GM18511 (cell line): ENCODE data around the gene TMEM108.

Source experiments
- ATAC-seq: cut with Tn5 transposase; IDR thresholded peaks from one replicate; pipeline ENCODE4 v1.9.1; 2021; ENCODE audit warnings: mild to moderate bottlenecking, moderate library complexity; ENCODE audit not compliant: unreplicated experiment

Gene TMEM108

DNA sequence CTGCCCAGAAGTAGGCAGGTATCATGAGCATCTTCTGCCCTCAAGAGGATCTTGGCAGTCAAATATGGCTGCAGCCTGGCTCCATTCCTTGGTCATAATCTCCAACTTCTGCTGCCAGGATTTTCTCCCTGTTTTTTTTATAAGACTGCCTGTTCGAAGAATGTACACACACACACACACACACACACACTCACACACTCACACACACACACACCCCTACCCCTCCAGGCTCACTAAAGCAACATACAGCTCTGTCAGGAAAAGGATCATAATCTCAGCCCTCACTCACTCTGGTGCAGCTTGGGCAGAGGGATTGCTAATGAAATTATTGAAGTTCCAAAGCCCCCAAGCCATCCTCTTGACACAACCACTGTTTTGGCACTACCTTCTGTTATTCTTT is 232.4 kb downstream of the TMEM108 start:
- no peak for ATAC-seq

DNA sequence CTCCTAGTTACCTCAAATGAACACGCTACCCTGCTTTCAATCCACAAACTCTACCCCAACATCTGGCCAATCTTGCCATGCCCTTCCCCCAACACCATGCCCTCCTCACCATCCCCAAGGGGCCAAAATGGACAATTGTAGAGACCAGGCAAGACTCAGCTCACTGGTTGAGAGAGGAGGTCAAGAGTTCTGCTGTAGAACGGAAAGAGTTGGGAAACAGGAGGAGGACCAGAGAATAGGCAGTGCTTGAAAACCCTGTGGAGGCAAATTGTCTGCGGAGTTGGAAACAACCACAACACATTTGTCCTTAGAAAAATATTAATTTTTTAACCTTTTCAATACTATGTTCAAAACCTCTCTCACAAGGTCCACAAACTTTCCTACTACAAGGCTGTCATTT is 232.9 kb downstream of the TMEM108 start:
- no peak for ATAC-seq

DNA sequence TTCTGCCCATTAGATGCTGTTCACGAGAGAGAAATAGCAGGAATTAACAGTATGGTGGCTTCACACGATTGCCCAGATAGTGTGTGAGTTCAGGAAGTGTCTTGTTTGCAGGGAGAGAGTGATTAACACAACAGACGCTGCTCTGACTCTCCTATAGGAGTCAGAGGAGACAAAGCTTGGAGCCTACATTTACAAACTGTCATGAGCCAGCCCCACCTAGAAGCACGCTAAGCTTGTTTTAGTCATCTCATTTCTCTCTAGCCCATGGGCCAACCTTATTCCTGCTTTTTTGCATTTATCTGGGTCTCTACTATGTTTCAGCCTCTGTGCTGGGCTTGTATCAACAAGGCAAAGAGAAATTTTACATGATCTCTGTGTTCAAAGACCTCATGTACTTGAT is 233.3 kb downstream of the TMEM108 start:
- ATAC-seq: no peak

DNA sequence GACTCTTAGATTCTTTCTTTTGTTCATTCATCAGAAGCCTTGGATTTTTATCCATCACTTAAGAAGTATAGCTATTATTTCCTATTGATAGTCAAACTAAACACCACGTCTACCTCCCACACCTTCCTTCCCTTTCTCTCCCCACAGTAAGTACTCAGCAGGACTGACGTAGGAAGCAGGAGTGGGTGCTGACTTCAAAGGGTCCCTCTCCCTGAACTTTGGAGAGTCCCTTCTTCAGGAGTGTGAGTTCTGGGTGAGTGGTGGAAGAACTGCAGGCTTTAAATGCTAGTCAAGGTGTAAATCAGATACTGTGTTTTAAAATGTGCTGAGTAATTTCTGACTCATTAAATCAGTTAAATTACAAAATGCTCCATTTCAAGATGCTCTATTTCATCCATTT is 235.2 kb downstream of the TMEM108 start:
- no peak for ATAC-seq

DNA sequence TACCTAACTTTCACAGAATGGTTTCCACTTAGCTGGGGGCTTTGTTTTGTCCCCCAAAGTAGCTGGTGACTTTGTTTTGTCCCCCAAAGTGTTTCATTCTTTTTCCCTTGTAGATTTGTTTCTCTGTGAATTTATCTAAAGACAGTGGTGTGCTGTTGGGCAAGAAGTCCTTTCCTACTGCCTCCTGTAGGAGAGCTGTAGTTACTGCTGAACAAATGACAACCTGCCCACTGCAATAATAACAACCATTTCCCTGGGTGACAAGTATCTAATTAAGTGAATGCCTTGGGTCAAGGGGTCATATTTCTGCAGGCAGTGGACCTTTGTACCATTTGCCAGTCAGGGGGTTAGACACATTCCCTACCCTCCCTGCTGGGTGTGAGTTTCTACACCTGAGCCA is 236.3 kb downstream of the TMEM108 start:
- ATAC-seq: no peak

DNA sequence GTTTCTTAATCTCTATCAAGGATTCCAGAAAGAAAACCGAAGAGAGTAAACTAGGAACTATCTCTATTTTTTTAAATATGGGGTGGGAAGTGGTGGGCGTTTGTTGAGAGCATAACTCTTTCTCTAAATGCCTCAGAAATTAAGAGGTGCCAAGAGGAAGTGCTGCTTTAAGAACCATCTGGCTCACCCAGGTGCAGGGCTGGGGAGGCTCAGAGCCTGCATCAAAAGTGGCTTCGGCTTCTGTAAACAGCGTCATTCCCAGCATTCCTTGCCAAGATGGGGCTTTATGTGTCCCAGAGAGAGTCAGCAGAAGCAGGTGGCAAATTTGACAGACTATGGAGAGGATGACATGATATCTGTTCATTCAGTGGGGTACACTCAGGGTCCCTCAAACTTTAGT is 238.4 kb downstream of the TMEM108 start:
- peak; percentile 76 for ATAC-seq

DNA sequence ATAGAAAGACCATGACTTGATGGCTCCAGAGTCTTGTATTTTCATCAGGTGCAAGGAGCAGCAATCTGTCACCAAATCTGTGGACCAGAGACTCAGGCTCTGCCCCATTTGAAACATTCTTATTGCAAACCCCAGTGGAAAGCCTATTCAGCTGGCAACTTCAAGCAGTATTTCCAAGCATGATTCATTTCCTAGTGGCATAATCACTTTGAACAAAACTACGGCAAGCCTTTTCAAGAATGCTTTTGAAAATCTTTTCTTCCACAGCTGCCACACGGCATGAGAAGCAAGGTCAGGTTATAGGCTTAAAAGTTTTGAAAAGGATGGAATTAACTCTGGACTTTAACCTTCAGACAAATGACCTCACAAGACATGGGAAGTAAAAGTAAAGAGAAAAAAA is 239.6 kb downstream of the TMEM108 start:
- no peak for ATAC-seq

DNA sequence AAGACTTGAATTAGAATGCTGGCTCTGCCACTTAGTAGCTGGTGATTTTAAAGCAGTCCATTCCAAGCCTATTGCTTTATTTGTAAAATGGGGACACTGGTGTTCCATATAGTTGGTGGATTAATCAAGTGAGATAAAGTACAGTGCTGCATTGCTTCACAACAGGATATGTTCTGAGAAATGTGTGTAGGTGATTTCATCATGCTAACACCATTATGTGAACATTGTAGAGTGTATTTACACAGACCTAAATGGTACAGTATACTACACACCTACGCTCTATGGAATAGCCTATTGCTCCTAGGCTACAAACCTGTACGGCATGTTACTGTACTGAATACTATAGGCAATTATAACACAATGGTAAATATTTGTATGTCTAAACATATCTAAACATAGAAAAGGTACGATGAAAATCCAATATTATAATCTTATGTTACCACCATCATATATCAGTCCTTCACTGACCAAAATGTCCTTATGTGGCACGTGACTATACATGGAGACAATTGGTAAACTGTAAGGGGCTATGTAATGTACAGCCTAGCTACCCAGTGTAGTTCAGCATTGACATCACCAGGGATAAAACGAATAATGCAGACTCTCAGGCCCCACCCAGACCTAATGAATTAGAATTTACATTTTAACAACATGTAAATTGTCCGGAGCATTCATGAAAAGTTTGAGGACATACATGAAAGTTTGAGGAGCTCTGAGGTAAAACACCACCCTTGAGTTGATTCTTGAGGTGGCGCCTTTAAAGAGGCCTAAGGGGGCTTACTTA is 240.3 kb downstream of the TMEM108 start:
- ATAC-seq: no peak

DNA sequence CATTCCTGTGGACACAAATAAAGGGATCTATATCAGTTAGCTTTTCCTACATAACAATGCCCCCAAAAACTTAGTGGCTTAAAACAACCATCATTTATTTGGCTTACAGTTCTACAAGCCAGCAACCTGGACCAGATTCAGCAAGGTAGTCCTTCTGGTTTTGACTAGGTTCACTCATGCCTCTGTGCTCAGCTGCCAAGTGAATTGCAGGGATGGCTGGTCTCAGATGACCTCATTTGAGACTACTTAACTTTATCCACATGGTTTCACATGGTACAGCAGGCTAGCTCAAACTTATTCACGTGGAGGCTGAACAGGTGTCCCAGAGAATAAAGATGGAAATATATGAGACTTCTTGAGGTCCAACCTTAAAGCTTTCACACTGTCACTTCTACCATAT is 242.4 kb downstream of the TMEM108 start:
- no peak for ATAC-seq

DNA sequence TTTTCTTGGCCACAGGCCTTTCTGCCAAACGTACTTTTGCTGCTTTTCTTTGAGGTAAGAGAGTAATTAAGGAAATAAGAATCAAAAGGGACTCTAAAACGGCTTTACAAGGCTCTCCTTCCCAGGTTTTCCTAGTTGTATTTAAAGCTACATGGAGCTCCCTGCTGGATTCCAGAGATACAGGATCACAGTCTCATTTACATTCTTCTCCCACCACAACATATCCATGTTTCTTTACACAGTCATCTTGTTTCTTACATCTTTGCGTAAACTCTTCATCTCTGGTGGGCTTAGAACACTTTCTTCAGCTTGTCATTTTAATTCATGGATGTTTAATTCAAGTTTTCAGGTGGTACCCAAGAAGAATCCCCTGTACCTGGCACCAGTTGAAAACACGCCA is 244.0 kb downstream of the TMEM108 start:
- no peak for ATAC-seq

DNA sequence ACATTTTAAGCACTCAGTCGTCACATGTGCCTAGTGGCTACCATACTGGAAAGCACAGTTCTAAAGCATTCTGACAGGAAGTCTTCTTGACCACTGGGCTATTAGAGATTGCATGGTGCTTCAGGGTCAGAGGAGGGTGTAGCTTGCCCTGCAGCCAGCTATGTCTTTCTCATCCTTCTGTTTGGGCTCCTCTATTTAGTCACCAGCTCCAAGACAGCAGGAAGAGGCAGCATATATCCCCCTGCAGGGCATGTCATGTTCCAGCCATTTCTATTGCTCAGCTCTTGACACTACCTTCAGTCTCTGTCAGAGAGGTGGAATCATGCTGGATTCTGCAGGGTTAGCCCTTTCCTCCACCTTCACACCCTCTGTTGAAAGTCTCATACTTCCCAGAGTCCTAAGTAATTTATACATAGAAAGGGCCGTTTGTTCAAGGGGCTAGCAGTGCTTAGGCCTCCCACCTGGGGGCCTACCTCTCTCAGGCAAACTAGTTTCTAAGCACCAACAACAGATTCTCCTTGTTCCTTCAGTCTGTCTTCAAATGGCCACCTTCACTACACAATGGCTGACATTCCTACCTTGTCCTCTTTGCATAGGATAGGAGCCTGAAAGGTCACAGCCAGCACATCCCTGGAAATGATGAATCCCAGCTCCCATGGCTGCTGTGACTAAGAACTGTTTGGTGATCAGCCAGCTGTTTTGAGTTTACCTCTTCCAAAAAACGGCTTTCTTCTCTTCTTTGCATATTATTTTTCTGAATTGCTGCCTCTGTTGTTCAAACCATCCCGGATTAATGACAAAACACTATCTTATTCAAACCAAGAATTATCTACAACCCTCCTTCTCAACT is 246.0 kb downstream of the TMEM108 start:
- no peak for ATAC-seq

DNA sequence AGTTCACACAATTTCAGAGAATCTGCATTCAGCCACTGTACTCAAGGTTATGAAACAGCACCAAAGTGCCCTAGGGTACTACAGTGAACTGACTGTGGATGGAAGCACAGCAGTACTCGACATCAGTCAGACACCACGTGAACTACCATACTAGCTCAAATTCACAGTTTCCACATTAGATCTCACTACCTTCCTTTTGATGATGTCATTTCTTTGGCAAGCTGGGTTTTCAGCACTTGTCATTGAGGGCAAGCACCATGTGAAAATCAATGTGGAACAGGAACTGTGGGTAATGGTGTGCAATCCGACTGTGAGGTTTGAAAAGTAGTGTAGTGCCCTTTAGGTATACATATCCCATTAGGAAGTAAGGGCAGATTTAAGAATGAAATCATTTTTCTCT is 251.1 kb downstream of the TMEM108 start:
- ATAC-seq: no peak

DNA sequence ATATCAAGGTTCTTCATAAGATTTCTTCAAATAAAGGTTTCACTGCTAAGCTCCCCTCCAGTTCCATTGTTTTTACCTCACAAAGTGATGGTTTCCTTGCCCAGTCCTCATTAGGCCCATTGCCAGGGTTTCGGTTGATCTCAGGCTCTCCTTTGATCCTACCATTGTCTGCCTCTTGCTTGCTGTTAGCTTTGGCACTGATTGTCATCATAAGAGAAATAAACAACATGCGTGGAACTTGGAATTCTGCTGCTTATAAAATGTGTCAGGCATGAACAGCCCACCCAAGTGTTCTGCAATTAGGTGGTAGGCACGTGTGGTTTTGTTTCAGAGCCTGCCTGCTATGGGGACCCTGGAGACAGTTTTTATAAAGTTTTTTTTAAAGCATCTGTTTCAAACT is 254.1 kb downstream of the TMEM108 start:
- ATAC-seq: no peak

DNA sequence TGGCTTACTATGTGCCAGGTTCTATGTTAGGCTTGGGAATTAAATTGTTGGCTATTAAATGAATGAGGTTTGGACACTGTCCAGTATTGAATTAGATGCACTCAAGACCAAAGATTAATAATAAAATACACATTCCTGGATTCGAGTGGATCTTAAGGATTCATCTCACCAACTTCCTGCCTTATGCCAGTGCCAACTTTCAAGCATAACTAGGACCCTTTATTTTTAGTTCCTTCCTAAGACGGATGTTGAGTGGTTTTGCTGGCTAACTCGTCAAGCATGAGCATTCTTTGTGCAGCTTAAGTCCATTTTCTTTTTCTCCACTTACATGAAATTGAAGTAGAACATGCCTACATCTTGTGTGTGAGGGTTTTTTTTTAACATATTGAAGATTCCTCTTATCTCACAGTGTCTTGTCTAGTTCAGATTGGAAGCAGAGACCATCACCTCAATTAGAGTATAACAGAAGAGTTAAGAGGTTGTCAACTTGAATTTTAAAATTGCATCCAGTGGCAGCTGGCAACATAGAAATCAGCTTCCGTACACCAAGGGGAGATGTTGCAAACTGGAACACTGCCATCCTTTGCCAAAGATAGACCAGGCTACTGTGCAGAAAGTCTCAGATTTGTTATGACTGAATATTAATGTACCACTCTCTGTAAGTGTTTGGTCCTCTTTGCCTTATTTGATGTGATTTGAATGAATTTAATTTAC is 255.4 kb downstream of the TMEM108 start:
- no peak for ATAC-seq

DNA sequence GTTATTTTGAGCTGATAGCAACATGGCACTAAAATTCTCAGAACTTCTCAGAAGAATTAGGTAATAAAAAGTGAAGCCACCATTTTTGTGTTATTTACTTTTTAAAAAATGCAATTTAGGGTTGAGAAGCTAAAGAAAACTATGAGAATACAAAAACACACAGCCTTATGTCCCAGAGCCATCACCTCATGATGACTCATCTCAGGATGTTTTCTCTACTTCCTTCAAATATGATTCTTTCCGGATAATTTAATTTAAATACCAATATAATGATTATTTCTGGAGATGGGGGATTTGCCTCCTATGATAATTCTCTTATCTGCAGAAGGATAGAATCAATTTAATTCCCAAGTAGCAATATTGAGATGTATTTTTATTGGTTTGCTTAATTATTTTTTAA is 256.1 kb downstream of the TMEM108 start:
- no peak for ATAC-seq

DNA sequence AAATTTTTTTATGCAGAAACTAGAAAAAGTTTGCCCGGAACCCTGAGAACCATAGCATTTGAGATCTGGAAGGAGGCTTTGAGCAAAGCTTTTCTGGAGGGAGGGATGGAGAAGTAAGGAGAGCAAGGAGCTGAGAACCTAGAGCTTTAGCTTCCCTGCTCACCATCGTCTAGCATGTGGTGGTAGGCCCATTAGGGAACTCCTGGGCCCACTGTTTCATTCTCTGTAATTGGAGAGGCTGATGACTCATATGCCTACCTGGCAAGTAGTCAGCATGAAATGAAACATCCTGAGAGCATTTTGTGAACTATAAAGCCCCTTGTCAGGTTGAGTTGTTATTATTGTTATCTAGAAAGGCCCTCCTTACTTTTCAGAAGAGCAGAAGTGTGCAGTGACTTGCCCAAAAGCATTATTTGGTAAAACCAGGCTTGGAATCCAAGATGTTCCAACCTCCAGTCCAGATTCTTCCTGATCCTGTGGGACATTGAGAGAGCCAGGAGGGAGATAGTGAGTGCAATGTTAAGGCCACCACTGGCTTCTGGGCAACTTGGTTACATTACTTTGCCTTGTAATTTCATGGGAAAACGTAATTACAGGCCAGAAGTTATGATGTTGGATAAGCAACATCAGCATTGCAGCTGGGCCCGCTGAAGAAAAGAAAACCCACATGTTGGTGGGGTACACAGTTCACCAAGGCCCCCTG is 257.2 kb downstream of the TMEM108 start:
- peak; percentile 96 for ATAC-seq

DNA sequence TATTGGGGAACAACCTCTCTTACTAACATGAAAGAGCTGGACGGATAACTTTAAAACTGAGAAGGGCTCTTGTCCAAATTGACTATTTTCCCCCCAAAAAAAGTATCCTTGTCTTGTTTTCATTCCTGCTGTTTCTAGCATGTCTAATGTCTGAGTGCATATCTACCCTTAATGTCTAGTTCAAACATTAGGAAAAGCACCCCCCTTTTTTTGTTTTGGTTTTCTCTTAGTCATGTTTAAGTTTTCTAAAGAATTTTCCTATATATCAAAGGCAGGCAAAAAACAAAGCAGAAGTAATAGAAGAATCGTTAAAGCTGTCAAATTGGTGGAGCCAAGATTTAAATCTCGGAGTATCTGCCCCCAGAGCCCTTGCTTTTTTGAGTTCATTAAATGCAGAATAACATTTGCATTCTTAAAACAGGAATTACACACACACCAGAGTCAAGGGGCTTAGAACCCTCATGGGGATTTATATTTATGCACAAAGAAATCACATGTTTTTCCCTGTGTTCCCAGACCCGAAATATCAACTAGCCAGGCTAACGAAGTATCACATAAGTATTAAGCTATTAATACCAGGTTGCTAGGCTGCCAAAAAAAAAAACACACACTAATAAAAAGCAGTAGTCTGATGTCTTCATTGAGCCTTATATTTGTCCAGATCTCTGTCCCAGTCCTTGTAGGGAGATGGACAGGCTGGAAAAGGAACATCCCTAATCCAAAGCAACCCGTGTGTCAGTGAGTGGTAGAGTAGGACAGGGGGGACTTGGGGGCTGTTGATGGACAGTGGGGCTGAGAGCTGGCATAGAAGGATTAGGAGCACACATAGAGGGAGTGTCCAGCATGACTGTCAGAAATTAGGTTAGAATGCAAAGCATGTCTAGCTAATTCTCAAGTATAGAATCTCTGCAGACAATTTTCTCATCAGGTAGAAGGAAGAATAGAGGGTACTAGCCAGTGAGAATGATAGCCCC is 258.0 kb downstream of the TMEM108 start:
- no peak for ATAC-seq

DNA sequence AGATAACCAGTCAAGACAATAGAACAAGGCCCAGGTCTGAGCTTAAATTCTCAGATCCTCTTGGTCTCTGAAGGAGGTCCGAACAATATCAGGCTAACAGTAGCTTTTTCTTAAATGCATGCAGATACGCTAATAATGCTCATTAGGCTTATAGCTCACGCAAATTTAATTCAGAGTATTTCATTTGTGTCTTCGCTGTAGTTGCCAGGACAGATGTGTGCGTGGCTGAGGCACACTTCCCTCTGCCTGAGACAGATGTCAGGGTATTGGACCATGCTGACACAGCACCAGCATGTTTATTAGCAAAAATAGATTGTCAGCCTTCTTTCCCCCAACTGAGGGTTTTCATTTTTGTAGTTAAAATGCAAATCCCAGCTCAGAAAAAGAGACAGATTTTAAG is 258.8 kb downstream of the TMEM108 start:
- ATAC-seq: no peak

DNA sequence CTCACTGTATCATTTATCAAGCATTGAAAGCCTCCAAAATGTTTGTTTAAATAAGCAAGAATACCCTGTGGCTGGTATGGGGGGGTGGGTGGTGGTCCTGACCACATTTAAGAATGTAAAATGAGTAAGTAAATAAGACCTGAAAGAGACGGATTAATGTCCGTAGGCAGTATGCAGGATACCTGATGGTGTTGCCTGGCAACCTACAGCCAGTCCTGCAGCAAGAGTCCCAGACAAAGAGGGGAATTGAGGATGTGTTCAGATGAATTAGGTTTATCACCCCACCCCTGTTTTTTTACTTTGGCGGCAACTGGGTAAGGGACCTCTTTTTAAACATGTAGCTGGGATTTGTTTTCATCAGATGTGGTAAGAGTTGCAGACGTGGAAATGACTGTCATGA is 261.9 kb downstream of the TMEM108 start:
- no peak for ATAC-seq

DNA sequence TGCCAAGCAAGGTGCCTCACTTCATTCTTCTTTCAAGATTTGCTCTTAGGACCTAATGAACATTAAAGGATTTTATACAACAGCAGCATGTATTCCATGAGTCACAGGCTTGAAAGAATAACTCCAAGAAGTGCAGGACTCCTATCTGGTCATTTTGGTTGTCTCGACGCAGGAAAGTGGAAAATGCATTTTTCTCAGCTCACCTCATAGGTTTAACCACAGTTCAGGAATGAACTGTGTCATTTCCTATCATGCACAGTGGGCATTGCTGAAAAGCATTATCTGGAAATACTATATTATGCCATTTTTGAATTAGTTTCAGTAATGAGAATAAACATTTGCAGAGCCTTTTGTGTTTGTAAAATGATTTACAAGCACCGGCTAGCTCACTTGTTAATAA is 263.0 kb downstream of the TMEM108 start:
- ATAC-seq: no peak
